Glutamatergic neuron (in vitro differentiated cells): ENCODE measurements around the gene SEMA3F. TPM values are rescaled to one million over a fixed set of nuclear protein-coding genes. Genes with fewer than 3 reads are reported as not detected.

Experiments
- DNase-seq: peaks from one replicate; pipeline ENCODE4 v3.0.0; 2022
- H3K27ac Mint-ChIP-seq: one replicate; pipeline ENCODE4 v1.8.0; 2020; ENCODE audit warnings: mild to moderate bottlenecking, mixed read lengths, inconsistent platforms; ENCODE audit not compliant: unreplicated experiment
- H3K27me3 Mint-ChIP-seq: one replicate; pipeline ENCODE4 v1.8.0; 2020; ENCODE audit warnings: mild to moderate bottlenecking, moderate library complexity, mixed read lengths, inconsistent platforms; ENCODE audit not compliant: unreplicated experiment
- H3K36me3 Mint-ChIP-seq: one replicate; pipeline ENCODE4 v1.8.0; 2020; ENCODE audit warnings: mild to moderate bottlenecking, mixed read lengths, inconsistent platforms; ENCODE audit not compliant: unreplicated experiment
- H3K4me1 Mint-ChIP-seq: one replicate; pipeline ENCODE4 v1.8.0; 2020; ENCODE audit warnings: mild to moderate bottlenecking, low read depth, mixed read lengths, inconsistent platforms; ENCODE audit not compliant: unreplicated experiment
- H3K4me3 Mint-ChIP-seq: one replicate; pipeline ENCODE4 v1.8.0; 2020; ENCODE audit warnings: mild to moderate bottlenecking, mixed read lengths, inconsistent platforms; ENCODE audit not compliant: unreplicated experiment
- H3K9me3 Mint-ChIP-seq: one replicate; pipeline ENCODE4 v1.8.0; 2020; ENCODE audit warnings: mild to moderate bottlenecking, moderate library complexity, mixed read lengths, inconsistent platforms; ENCODE audit not compliant: unreplicated experiment
- CTCF ChIP-seq: fragments of 200-600 bp; sonication (generic); IDR thresholded peaks from one replicate; pipeline ENCODE4 v1.5.0; 2021; ENCODE audit not compliant: partially characterized antibody, unreplicated experiment
- microRNA-seq: library from miRNA; unstranded; fragments of <30 nt; microRNA quantifications from one replicate; pipeline ENCODE4, GENCODE V29; 2020; ENCODE audit not compliant: unreplicated experiment
- total RNA-seq: library from RNA; stranded (reverse); fragmentation: NEBNext Ultra II Directional; extraction: Animal tissue kit (Norgen Biotek cat#: 25700); gene quantifications from one replicate; pipeline ENCODE4 v1.2.1, GENCODE V29; 2021; ENCODE audit not compliant: unreplicated experiment

SEMA3F gene
- total RNA-seq, 1 donor from 2014 or later, result 41.2 TPM

GRCh38 chr3:50237754-50238548, 82.8 kb downstream of the SEMA3F start:
- no peak for TF ChIP-seq CTCF
- Mint-ChIP-seq H3K4me1 (peaks cover 42% of the 10 kb centered on the region), H3K4me3 (peak overlapping the region; percentile 98), H3K9me3 (peaks cover 21% of the 10 kb centered on the region), H3K27ac (peak overlapping the region; percentile 98), H3K27me3 (peaks cover 31% of the 10 kb centered on the region), H3K36me3 (no peaks in the 10 kb centered on the region)
- DNase-seq, result peak; percentile 89

GRCh38 chr3:50238549-50239026, 83.5 kb downstream of the SEMA3F start:
- DNase-seq, result no peak
- Mint-ChIP-seq H3K4me1 (peaks cover 39% of the 10 kb centered on the region), H3K9me3 (peaks cover 21% of the 10 kb centered on the region), H3K27ac (peak overlapping the region; percentile 98), H3K27me3 (peaks cover 30% of the 10 kb centered on the region), H3K4me3 (peak overlapping the region; percentile 98), H3K36me3 (no peaks in the 10 kb centered on the region)
- no peak for TF ChIP-seq CTCF

Small RNA genes within 50 kb of the gene (microRNA-seq; reads per million reads assigned to microRNA genes)
- gene MIR566 (not detected), gene MIR5787 (not detected)

Other genes starting within 250 kb of the SEMA3F start
- gene MON1A, start 225.5 kb upstream of the SEMA3F start, total RNA-seq, result 15.4 TPM
- 169 TPM for gene RBM6, start 215.2 kb upstream of the SEMA3F start, total RNA-seq
- 363 TPM for gene RBM5, start 66.4 kb upstream of the SEMA3F start, total RNA-seq
- gene GNAT1, start 36.3 kb downstream of the SEMA3F start, total RNA-seq, result not detected
- not detected for gene SLC38A3, start 49.9 kb downstream of the SEMA3F start, total RNA-seq
- gene GNAI2, start 80.9 kb downstream of the SEMA3F start, total RNA-seq, result 297 TPM
- gene SEMA3B, start 113.8 kb downstream of the SEMA3F start, total RNA-seq, result 5.4 TPM
- gene LSMEM2, start 123.8 kb downstream of the SEMA3F start, total RNA-seq, result not detected
- 38.2 TPM for gene IFRD2, start 137.1 kb downstream of the SEMA3F start, total RNA-seq
- 6.9 TPM for gene HYAL3, start 144.1 kb downstream of the SEMA3F start, total RNA-seq
- 13.3 TPM for gene NAA80, start 144.1 kb downstream of the SEMA3F start, total RNA-seq
- gene HYAL1, start 148.2 kb downstream of the SEMA3F start, total RNA-seq, result 0.96 TPM
- 48.4 TPM for gene HYAL2, start 167.4 kb downstream of the SEMA3F start, total RNA-seq
- gene TUSC2, start 172.9 kb downstream of the SEMA3F start, total RNA-seq, result 30.8 TPM
- 27.8 TPM for gene RASSF1, start 185.5 kb downstream of the SEMA3F start, total RNA-seq
- 1.3 TPM for gene ZMYND10, start 190.4 kb downstream of the SEMA3F start, total RNA-seq
- 30.4 TPM for gene NPRL2, start 195.5 kb downstream of the SEMA3F start, total RNA-seq
- gene CYB561D2, start 195.5 kb downstream of the SEMA3F start, total RNA-seq, result 12.6 TPM
- 42.5 TPM for gene TMEM115, start 204.2 kb downstream of the SEMA3F start, total RNA-seq